A549 (cell line): Measurements from ENCODE around the gene MUC6.

Experiments
- BHLHE40 ChIP-seq: IDR thresholded peaks from 2 replicates; pipeline ENCODE4 v1.6.1; 2012; ENCODE audit warnings: low read depth, low read length, inconsistent platforms
- PHF8 ChIP-seq: fragments of 200-600 bp; sonication (generic); IDR thresholded peaks from 2 replicates; pipeline ENCODE4 v1.6.1; 2016; ENCODE audit warnings: low read depth, mild to moderate bottlenecking, antibody characterized with exemption, moderate library complexity, borderline replicate concordance
- POLR2A ChIP-seq: IDR thresholded peaks from 2 replicates; pipeline ENCODE4 v1.6.1; 2012; ENCODE audit warnings: mild to moderate bottlenecking, low read length
- RAD21 ChIP-seq, 2 experiments: fragments of >200 bp in 1 of 2; sonication (Bioruptor Twin) in 1 of 2; formaldehyde crosslinking in 1 of 2; IDR thresholded peaks in 1 of 2; conservative IDR thresholded peaks in 1 of 2; 2 replicates in 1 of 2; 3 replicates in 1 of 2; pipeline ENCODE4 v1.6.1; 2012 to 2018; ENCODE audit warnings: inconsistent platforms in 1 of 2

- TF ChIP-seq POLR2A (no peak), PHF8 (no peak), RAD21 (conservative IDR thresholded peaks at IDR 0.05 in 1 of 2, IDR thresholded peaks at IDR 0.05 in 1 of 2) (no peak), BHLHE40 (no peak)
These were observed 4.1 kb upstream of the MUC6 start for GRCh38 chr11:1040428-1041148.
